ENCODE data around the gene MAST2. TPM values are rescaled to one million over a fixed set of nuclear protein-coding genes. Genes with fewer than 3 reads are reported as not detected.

The MAST2 gene
- total and polyA plus RNA-seq, 11 donors = 56.8 to 123 (median 79.7) TPM

- H3K4me3 ChIP-seq = no peak overlapping the region
- H3K36me3 ChIP-seq = no peaks in the 10 kb centered on the region
- ATAC-seq (no peak), DNase-seq (no peak)
- intact Hi-C loops (cut with DNase I) = loop anchor here in 1 of 10 donors (10.0 kb wide), 1 partner anchor 371 kb away; no protein-coding TSS in a partner anchor
- 85 to 93% (median 90%) methylated on average over 2 of the region's 2 CpGs for WGBS, 4 donors
- TF ChIP-seq POLR2A (IDR thresholded peaks at IDR 0.05) (no peak), CTCF (IDR thresholded peaks at IDR 0.05) (no peak)
- no peaks in the 10 kb centered on the region for H3K27me3 ChIP-seq
- H3K4me1 ChIP-seq = peaks cover 0 to 4% (median 0%) of the 10 kb centered on the region in 12 donors
- H3K27ac ChIP-seq = no peak overlapping the region
- no peaks in the 10 kb centered on the region for H3K9me3 ChIP-seq
Observed at GRCh38 chr1:45886229-45886628, 82.8 kb downstream of the MAST2 start.

DNA sequence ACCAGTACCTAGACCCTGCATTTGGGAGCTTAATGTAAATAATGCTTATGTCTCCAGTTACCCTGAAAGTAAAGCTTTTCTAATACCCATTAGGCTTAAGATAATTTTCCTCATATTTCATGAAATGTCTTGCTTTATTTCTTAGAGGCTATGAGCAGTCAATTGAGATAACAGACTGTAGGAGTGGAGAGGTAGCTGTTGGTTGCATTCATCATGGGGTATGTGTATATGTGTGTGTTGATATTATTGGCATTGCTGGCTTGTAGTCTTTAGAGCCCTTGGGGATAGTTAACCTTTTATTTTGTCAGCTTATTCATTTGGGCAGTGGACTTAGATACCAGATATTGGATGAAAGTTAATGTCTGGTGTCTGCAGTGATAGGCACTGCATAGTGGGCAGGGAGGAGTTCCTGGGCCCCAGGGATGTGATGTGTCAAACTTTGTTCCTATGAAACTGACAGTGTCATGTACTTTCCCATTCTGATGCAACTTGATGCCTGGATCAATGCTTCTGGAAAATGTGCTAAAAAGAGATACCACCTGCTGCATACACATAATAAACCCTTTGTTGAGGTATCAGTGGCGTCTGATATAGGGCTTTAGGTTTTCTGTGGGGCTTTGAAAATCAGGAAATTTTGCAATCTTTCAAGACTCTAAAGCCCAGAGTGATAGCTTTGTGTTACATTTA, 83.9 kb downstream of the MAST2 start:
- TF ChIP-seq CTCF (IDR thresholded peaks at IDR 0.05) (no peak), POLR2A (IDR thresholded peaks at IDR 0.05) (no peak)
- 96 to 100% (median 98%) methylated on average over 1 of the region's 1 CpG for WGBS, 4 donors
- peak in 1 of 4 donors; percentile 19 for ATAC-seq
- no peaks in the 10 kb centered on the region for H3K9me3 ChIP-seq
- H3K4me1 ChIP-seq = peaks cover 0 to 11% (median 5%) of the 10 kb centered on the region in 12 donors
- intact Hi-C loops (cut with DNase I) = loop anchor here in 1 of 10 donors (10.0 kb wide), 1 partner anchor 372 kb away; no protein-coding TSS in a partner anchor
- H3K36me3 ChIP-seq = no peaks in the 10 kb centered on the region
- DNase-seq = no peak
- H3K27me3 ChIP-seq = no peaks in the 10 kb centered on the region
- H3K27ac ChIP-seq = no peak overlapping the region
- H3K4me3 ChIP-seq = no peak overlapping the region

DNA sequence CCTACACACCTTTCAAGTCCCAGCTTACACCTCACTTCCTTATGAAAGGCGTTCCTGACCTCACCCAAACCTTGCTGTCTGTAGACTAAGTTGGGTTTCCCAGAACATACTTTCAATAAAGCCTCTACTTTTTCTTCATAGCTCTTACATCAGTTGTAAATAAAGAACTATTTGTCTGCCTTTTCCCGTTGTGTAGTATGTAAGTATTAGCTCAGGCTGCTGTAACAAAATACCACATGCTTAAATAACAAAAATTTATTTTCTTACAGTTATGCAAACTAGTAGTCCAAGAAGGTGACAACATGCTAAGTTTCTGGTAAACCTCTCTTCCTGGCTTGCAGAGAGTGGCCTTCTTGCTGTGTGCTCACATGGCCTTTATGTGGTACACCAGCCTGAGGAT, 86.7 kb downstream of the MAST2 start:
- intact Hi-C loops (cut with DNase I) = loop anchor here in 1 of 10 donors (10.0 kb wide), 1 partner anchor 285 kb away; the partner anchor contains the start of genes P3R3URF and TSPAN1
- H3K4me1 ChIP-seq = peaks cover 0 to 18% (median 7%) of the 10 kb centered on the region in 12 donors
- no peak for ATAC-seq

More for the DNA sequence above, 86.7 kb downstream of the MAST2 start:
- Histone ChIP-seq H3K4me3 (no peak overlapping the region), H3K9me3 (no peaks in the 10 kb centered on the region), H3K27me3 (no peaks in the 10 kb centered on the region), H3K36me3 (no peaks in the 10 kb centered on the region), H3K27ac (no peak overlapping the region)
- 96 to 98% (median 96%) methylated on average over 2 of the region's 2 CpGs for WGBS, 4 donors
- TF ChIP-seq CTCF (IDR thresholded peaks at IDR 0.05) (no peak), POLR2A (IDR thresholded peaks at IDR 0.05) (no peak)
- no peak for DNase-seq

Data from heart left ventricle (tissue), 16 donors.